SK-N-SH (cell line): ENCODE measurements around the gene PLAGL1.

Source experiments
- CTCF ChIP-seq: fragments of 200-600 bp; sonication (generic); IDR thresholded peaks from 2 replicates; pipeline ENCODE4 v1.6.1; 2017; ENCODE audit warnings: antibody characterized with exemption, mild to moderate bottlenecking, moderate library complexity
- FOSL2 ChIP-seq: IDR thresholded peaks from 2 replicates; pipeline ENCODE4 v1.4.0; 2012; ENCODE audit warnings: low read depth, mild to moderate bottlenecking, moderate library complexity, borderline replicate concordance
- JUND ChIP-seq: IDR thresholded peaks from 2 replicates; pipeline ENCODE4 v1.4.0; 2012
- MAX ChIP-seq: IDR thresholded peaks from 2 replicates; pipeline ENCODE4 v1.4.0; 2012; ENCODE audit warnings: low read depth
- MXI1 ChIP-seq: IDR thresholded peaks from 2 replicates; pipeline ENCODE4 v1.6.1; 2012; ENCODE audit warnings: mild to moderate bottlenecking, low read depth, low read length, improper control_type of control experiment
- NFIC ChIP-seq: IDR thresholded peaks from 2 replicates; pipeline ENCODE4 v1.4.0; 2012; ENCODE audit warnings: borderline replicate concordance
- POLR2AphosphoS5 ChIP-seq: IDR thresholded peaks from 2 replicates; pipeline ENCODE4 v1.6.1; 2012; ENCODE audit warnings: low read depth, low read length
- REST ChIP-seq: IDR thresholded peaks from 2 replicates; pipeline ENCODE4 v1.6.1; 2012; ENCODE audit warnings: mild to moderate bottlenecking, low read depth, low read length, moderate library complexity
- RFX5 ChIP-seq: IDR thresholded peaks from 2 replicates; pipeline ENCODE4 v1.6.1; 2012; ENCODE audit warnings: mild to moderate bottlenecking, improper control_type of control experiment, low read length
- TEAD4 ChIP-seq: IDR thresholded peaks from 2 replicates; pipeline ENCODE4 v1.4.0; 2012; ENCODE audit warnings: mild to moderate bottlenecking, borderline replicate concordance; ENCODE audit not compliant: insufficient read depth
- YY1 ChIP-seq: IDR thresholded peaks from 2 replicates; pipeline ENCODE4 v1.4.0; 2012; ENCODE audit warnings: low read depth, mild to moderate bottlenecking

GRCh38 chr6:143999406-143999805, 8.7 kb downstream of the PLAGL1 start:
- TF ChIP-seq RFX5 (no peak), MXI1 (no peak), CTCF (no peak), YY1 (no peak), REST (no peak), JUND (no peak), TEAD4 (no peak), NFIC (no peak), FOSL2 (no peak), POLR2AphosphoS5 (no peak), MAX (no peak)
